C4-2B (cell line): ENCODE measurements around the gene S100Z.

Experiments
- ZFX ChIP-seq: fragments of 450-650 bp; IDR thresholded peaks from 2 replicates; pipeline ENCODE4 v1.6.1; 2017
- TF ChIP-seq, protein P1 (sequence below): fragments of 450-650 bp; conservative IDR thresholded peaks from 2 replicates; pipeline ENCODE4 v1.5.1; 2017; ENCODE audit warnings: mild to moderate bottlenecking

DNA sequence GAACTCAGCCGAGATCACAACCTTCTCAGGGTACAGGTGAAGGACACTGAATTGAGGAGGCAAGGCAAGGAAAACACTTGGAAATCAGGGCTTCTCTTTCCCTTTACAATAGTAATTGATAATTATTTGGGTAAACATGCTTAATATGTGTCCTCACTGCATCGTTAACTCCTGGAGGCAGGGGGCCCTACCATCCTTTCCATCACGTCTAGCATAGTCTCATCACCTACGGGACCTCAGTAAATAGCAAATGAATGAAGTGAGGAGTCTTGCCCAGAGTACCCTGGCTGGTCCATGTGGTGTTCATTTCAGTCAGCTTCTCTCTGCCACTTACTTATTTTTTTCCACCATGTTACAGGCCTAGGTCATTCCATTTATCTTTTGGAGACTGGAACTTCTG is 28.7 kb upstream of the S100Z start:
- TF ChIP-seq, protein P1, sequence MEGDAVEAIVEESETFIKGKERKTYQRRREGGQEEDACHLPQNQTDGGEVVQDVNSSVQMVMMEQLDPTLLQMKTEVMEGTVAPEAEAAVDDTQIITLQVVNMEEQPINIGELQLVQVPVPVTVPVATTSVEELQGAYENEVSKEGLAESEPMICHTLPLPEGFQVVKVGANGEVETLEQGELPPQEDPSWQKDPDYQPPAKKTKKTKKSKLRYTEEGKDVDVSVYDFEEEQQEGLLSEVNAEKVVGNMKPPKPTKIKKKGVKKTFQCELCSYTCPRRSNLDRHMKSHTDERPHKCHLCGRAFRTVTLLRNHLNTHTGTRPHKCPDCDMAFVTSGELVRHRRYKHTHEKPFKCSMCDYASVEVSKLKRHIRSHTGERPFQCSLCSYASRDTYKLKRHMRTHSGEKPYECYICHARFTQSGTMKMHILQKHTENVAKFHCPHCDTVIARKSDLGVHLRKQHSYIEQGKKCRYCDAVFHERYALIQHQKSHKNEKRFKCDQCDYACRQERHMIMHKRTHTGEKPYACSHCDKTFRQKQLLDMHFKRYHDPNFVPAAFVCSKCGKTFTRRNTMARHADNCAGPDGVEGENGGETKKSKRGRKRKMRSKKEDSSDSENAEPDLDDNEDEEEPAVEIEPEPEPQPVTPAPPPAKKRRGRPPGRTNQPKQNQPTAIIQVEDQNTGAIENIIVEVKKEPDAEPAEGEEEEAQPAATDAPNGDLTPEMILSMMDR, result no peak
- no peak for TF ChIP-seq ZFX
